Measurements from ENCODE around the gene CEACAM4. TPM values are rescaled to one million over a fixed set of nuclear protein-coding genes. Genes with fewer than 3 reads are reported as not detected.

CEACAM4 gene
- total RNA-seq, 1 experiment from 2014 or later: not detected

GRCh38 chr19:41627966-41628675 is 1.2 kb upstream of the CEACAM4 start:
- H3K9me2 ChIP-seq (ENCODE audit: insufficient read depth): no peaks in the 10 kb centered on the region
- RAD21 ChIA-PET (ENCODE audit: low non-redundant PET in 1 of 2, low total read pairs in 2 of 2, uncharacterized antibody in 2 of 2, unreplicated experiment in 2 of 2): no interaction called here
- ATAC-seq: no peak
- H2AFZ ChIP-seq (ENCODE audit: low read depth, low read length, poor library complexity, severe bottlenecking): no peak overlapping the region
- TF ChIP-seq MAX (IDR thresholded peaks at IDR 0.05) (no peak), EZH2phosphoT487 (IDR thresholded peaks at IDR 0.05; ENCODE audit: borderline replicate concordance) (no peak), ZBTB33 (IDR thresholded peaks at IDR 0.05; ENCODE audit: extremely low read depth, insufficient replicate concordance, low read length) (no peak), FOSL1 (IDR thresholded peaks at IDR 0.05; ENCODE audit: low read depth) (no peak), SIN3A (IDR thresholded peaks at IDR 0.05; ENCODE audit: low read depth) (no peak), ZFX (IDR thresholded peaks at IDR 0.05) (no peak), TCF7L2 (IDR thresholded peaks at IDR 0.05; ENCODE audit: borderline replicate concordance, extremely low read depth, insufficient read depth, insufficient read length) (no peak), REST (IDR thresholded peaks at IDR 0.05; ENCODE audit: low read depth) (no peak)
- H3K4me1 ChIP-seq (ENCODE audit: control insufficient read depth in 1 of 2, insufficient read depth in 2 of 2, low read length in 2 of 2): no peaks in the 10 kb centered on the region
- intact Hi-C loops (cut with micrococcal nuclease): no loop called here
- DNase-seq (ENCODE audit: low read depth, low spot score): no peak
- CTCF ChIA-PET: no interaction called here
- H3K27me3 ChIP-seq (ENCODE audit: insufficient read depth, low read length): peaks cover 62% of the 10 kb centered on the region
- peaks cover 0 to 12% of the 10 kb centered on the region in 2 experiments; a peak in 1 of 4 replicates for H3K9me3 ChIP-seq (ENCODE audit: control insufficient read depth in 1 of 2, insufficient read depth in 1 of 2, low read depth in 1 of 2, low read length in 2 of 2)
- POLR2A ChIA-PET: no interaction called here
- no peak overlapping the region for H3K4me3 ChIP-seq (replicated peaks in 1 of 2; ENCODE audit: low read depth in 1 of 2, low read length in 2 of 2)
- H3K79me2 ChIP-seq (ENCODE audit: insufficient read depth, low read length): no peaks in the 10 kb centered on the region
- no peak overlapping the region for H3K27ac ChIP-seq (ENCODE audit: low read depth, low read length)
- H3K36me3 ChIP-seq (ENCODE audit: control insufficient read depth in 1 of 2, insufficient read depth in 2 of 2, low read length in 2 of 2): no peaks in the 10 kb centered on the region
- no peaks in the 10 kb centered on the region for H4K20me1 ChIP-seq (ENCODE audit: insufficient read depth)
- H3K4me2 ChIP-seq (ENCODE audit: low read length): no peak overlapping the region
- H3K9ac ChIP-seq (ENCODE audit: low read length): no peak overlapping the region
- BruUV-seq (replicated peaks): no TSS peak

Data from HCT116 (cell line).